Sigmoid colon (tissue), 7 donors: Measurements from ENCODE around the gene PRIMPOL. TPM values are rescaled to one million over a fixed set of nuclear protein-coding genes. Genes with fewer than 3 reads are reported as not detected.
"Not testable (repeated sequence)": the region's sequence is repeated elsewhere in the genome, so short reads cannot be mapped to it uniquely, and the experiment has no call there.

Experiments
- DNase-seq: peaks from one replicate; pipeline ENCODE4 v3.0.0-alpha.2; 2019
- H3K27ac ChIP-seq, 4 donors: fragments of 200-600 bp; sonication (generic); one replicate each; pipeline ENCODE4 v1.5.1; 2016 to 2019; ENCODE audit warnings: mild to moderate bottlenecking in 1 of 4
- H3K27me3 ChIP-seq, 3 donors: fragments of 200-600 bp; sonication (generic); one replicate each; pipeline ENCODE4 v1.5.1; 2019; ENCODE audit warnings: mild to moderate bottlenecking in 1 of 3
- H3K36me3 ChIP-seq, 4 donors: fragments of 200-600 bp; sonication (generic); one replicate each; pipeline ENCODE4 v1.5.1; 2016 to 2019
- H3K4me1 ChIP-seq, 4 donors: fragments of 200-600 bp; sonication (generic); one replicate each; pipeline ENCODE4 v1.5.1; 2017 to 2019
- H3K4me3 ChIP-seq, 4 donors: fragments of 200-600 bp; sonication (generic); one replicate each; pipeline ENCODE4 v1.5.1; 2017 to 2019; ENCODE audit warnings: mild to moderate bottlenecking in 2 of 4, moderate library complexity in 1 of 4
- H3K9me3 ChIP-seq, 4 donors: fragments of 200-600 bp in 3 of 4; sonication (generic) in 3 of 4; one replicate each; pipeline versions ENCODE4 v1.5.1 to v1.6.1; 2013 to 2019
- CTCF ChIP-seq, 4 experiments: fragments of 450-650 bp in 3 of 4; fragments of 200-600 bp in 1 of 4; IDR thresholded peaks; one replicate each; pipeline ENCODE4 v1.5.1; 2016 to 2019; ENCODE audit warnings: antibody characterized with exemption in 4 of 4, mild to moderate bottlenecking in 3 of 4, moderate library complexity in 2 of 4
- EP300 ChIP-seq, 4 donors: sonication (generic); formaldehyde crosslinking; IDR thresholded peaks; one replicate each; pipeline ENCODE4 v1.6.1; 2017; ENCODE audit warnings: antibody characterized with exemption in 4 of 4
- POLR2A ChIP-seq, 2 donors: fragments of 450-650 bp; IDR thresholded peaks; one replicate each; pipeline ENCODE4 v1.6.1; 2016; ENCODE audit warnings: antibody characterized with exemption in 2 of 2, mild to moderate bottlenecking in 2 of 2, moderate library complexity in 2 of 2
- POLR2AphosphoS5 ChIP-seq, 4 donors: sonication (generic); formaldehyde crosslinking; IDR thresholded peaks; one replicate each; pipeline ENCODE4 v1.6.1; 2017; ENCODE audit warnings: antibody characterized with exemption in 4 of 4
- WGBS, 2 donors: extraction: QIAGEN DNeasy Blood & Tissue Kit; methylation state at CpG; one replicate each; pipeline ENCODE4 v1.1.7; 2013; 5-methylcytosine and 5-hydroxymethylcytosine counted together
- intact Hi-C: fragments of 100-400 bp; cut with DNase I; formaldehyde crosslinking; loops from one replicate; pipeline ENCODE4 v1.15.1; 2023
- polyA plus RNA-seq, 3 donors: library from polyadenylated mRNA; stranded (reverse); fragments of 200-250 nt; gene quantifications; one replicate each; pipeline ENCODE4 v1.2.3, GENCODE V29; 2013
- total RNA-seq, 4 donors: library from RNA; depleted of rRNA; stranded (reverse); fragments of >200 nt; gene quantifications; one replicate each; pipeline ENCODE4 v1.1.0, GENCODE V29; 2016
- donor health status: healthy with polysubstance abuse.
- donor health status: Bipolar disorder and iron deficiency.
- donor health status: healthy.

Gene PRIMPOL
- total and polyA plus RNA-seq, 7 donors: 12.0 to 67.3 (median 30.5) TPM

DNA sequence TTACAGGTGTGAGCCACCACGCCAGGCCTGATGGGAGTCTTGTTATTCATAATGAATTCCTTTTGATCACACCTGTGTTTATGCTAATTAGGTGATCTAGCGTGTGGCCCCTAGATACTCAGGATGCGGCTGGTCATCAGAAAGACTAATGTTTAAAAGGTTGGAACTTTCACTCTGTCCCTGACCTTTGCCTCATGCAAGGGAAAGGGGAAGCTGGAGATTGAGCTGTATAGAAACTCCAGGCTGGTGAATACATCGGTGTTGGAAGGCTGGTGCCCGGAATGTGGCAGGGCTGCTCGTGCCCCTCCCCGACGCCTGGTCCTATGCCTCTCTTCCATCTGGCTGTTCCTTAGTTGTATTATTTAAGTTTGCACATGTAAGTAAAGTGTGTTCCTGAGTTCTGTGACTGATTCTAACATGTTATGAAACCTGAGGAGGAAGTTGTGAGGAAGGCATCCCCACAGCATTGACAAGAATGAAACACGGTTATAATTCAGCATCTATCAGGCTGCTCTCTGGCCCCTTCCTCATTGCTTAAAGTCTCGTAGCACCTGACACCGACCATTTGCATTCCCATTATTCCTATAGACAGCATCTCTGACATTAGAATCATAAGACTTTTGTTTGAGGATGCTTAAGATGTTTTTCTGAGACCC lies 29.2 kb upstream of the PRIMPOL start:
- Histone ChIP-seq H3K4me3 (no peak overlapping the region), H3K27ac (no peak overlapping the region), H3K9me3 (no peaks in the 10 kb centered on the region), H3K4me1 (no peaks in the 10 kb centered on the region), H3K27me3 (no peaks in the 10 kb centered on the region), H3K36me3 (peaks cover 0 to 6% (median 0%) of the 10 kb centered on the region in 4 donors)
- no peak for TF ChIP-seq EP300 (IDR thresholded peaks at IDR 0.05)
- TF ChIP-seq CTCF (IDR thresholded peaks at IDR 0.05): no peak
- no peak for TF ChIP-seq POLR2AphosphoS5 (IDR thresholded peaks at IDR 0.05)
- no peak for TF ChIP-seq POLR2A (IDR thresholded peaks at IDR 0.05)
- DNase-seq: no peak
- intact Hi-C loops: no loop called here
- WGBS, 2 donors: 88 to 92% methylated on average over 11 of the region's 11 CpGs

- WGBS, 2 donors: 57 to 80% methylated on average over 3 of the region's 3 CpGs
- intact Hi-C loops: no loop called here
- DNase-seq: no peak
- Histone ChIP-seq H3K27ac (no peak overlapping the region), H3K9me3 (no peaks in the 10 kb centered on the region), H3K36me3 (peaks cover 0 to 12% (median 0%) of the 10 kb centered on the region in 4 donors), H3K4me1 (no peaks in the 10 kb centered on the region), H3K4me3 (no peak overlapping the region), H3K27me3 (no peaks in the 10 kb centered on the region)
- TF ChIP-seq CTCF (IDR thresholded peaks at IDR 0.05) (no peak), POLR2AphosphoS5 (IDR thresholded peaks at IDR 0.05) (no peak), EP300 (IDR thresholded peaks at IDR 0.05) (no peak), POLR2A (IDR thresholded peaks at IDR 0.05) (no peak)
Measured at GRCh38 chr4:184621518-184621917, 28.0 kb upstream of the PRIMPOL start.

GRCh38 chr4:184624504-184624903 lies 25.0 kb upstream of the PRIMPOL start:
- H3K27ac ChIP-seq, H3K9me3 ChIP-seq, H3K27me3 ChIP-seq, H3K4me1 ChIP-seq, intact Hi-C loops, H3K4me3 ChIP-seq, DNase-seq: not testable (repeated sequence)
- peaks cover 5 to 42% (median 14%) of the 10 kb centered on the region in 4 donors for H3K36me3 ChIP-seq
- WGBS, 2 donors: 95 to 97% methylated on average over 3 of the region's 3 CpGs

DNA sequence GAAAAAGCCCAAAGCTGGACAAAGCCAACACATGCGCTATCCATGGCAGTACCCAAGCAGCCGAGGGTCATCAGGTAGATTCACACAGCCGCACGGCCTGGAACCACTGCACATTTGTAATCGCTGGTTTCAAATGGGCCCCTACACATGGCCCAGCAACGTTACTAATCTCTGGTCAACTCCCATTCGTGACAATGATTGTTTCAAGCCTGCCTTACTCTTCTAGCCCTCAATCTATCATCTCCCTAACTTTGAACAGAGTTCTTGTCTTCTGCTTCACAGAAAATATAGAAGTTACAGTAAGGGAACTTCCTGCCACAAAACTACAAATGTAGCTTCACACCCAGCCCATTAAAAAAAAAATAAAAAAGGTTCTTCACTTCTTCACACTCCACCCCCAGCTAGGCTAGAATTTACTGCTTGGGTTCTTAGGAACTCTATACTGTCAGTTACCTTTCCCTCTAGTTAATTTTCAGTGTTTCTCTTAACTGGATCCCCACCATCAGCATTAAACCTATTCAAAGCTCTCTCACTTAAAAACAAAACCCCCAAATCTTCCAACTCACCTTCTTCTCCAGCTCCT lies 24.5 kb upstream of the PRIMPOL start:
- Histone ChIP-seq H3K4me1 (no peaks in the 10 kb centered on the region), H3K27ac (no peak overlapping the region), H3K9me3 (no peaks in the 10 kb centered on the region), H3K27me3 (no peaks in the 10 kb centered on the region), H3K36me3 (peaks cover 5 to 47% (median 19%) of the 10 kb centered on the region in 4 donors), H3K4me3 (no peak overlapping the region)
- intact Hi-C loops: no loop called here
- no peak for DNase-seq
- no peak for TF ChIP-seq POLR2AphosphoS5 (IDR thresholded peaks at IDR 0.05)
- no peak for TF ChIP-seq POLR2A (IDR thresholded peaks at IDR 0.05)
- no peak for TF ChIP-seq CTCF (IDR thresholded peaks at IDR 0.05)
- TF ChIP-seq EP300 (IDR thresholded peaks at IDR 0.05): no peak
- 89 to 95% methylated on average over 7 of the region's 7 CpGs for WGBS, 2 donors

GRCh38 chr4:184625783-184626596 lies 23.5 kb upstream of the PRIMPOL start:
- H3K27ac ChIP-seq: not testable (repeated sequence)

More at GRCh38 chr4:184625783-184626596, 23.5 kb upstream of the PRIMPOL start:
- H3K4me3 ChIP-seq, DNase-seq, intact Hi-C loops, H3K9me3 ChIP-seq, H3K27me3 ChIP-seq, H3K4me1 ChIP-seq: not testable (repeated sequence)
- peaks cover 10 to 57% (median 27%) of the 10 kb centered on the region in 4 donors for H3K36me3 ChIP-seq
- WGBS, 2 donors: 78 to 92% methylated on average over 11 of the region's 11 CpGs
